Dendritic cell treated with granulocyte-macrophage colony-stimulating factor and Interleukin-4, amounts not matched to agents 40 ng/mL and 50 ng/mL, for 4 days (primary cell): Measurements from ENCODE around the gene SPINK1.
"Not testable (repeated sequence)": the region's sequence is repeated elsewhere in the genome, so short reads cannot be mapped to it uniquely, and the experiment has no call there.

Experiments used
- H3K27ac Mint-ChIP-seq: one replicate; pipeline ENCODE4 v1.8.0; 2022; ENCODE audit warnings: mild to moderate bottlenecking, mixed read lengths
- H3K27me3 Mint-ChIP-seq: one replicate; pipeline ENCODE4 v1.8.0; 2022; ENCODE audit warnings: mild to moderate bottlenecking, mixed read lengths
- H3K36me3 Mint-ChIP-seq: one replicate; pipeline ENCODE4 v1.8.0; 2022; ENCODE audit warnings: low read depth, mixed read lengths
- H3K4me1 Mint-ChIP-seq: one replicate; pipeline ENCODE4 v1.8.0; 2022; ENCODE audit warnings: low read depth, mixed read lengths
- H3K4me3 Mint-ChIP-seq: one replicate; pipeline ENCODE4 v1.8.0; 2022; ENCODE audit warnings: mild to moderate bottlenecking, moderate library complexity, mixed read lengths
- H3K9me3 Mint-ChIP-seq: one replicate; pipeline ENCODE4 v1.8.0; 2022; ENCODE audit warnings: mixed read lengths
- intact Hi-C: fragments of 100-400 bp; cut with micrococcal nuclease; formaldehyde crosslinking; loops from one replicate; pipeline ENCODE4 v1.15.0; 2022

SPINK1 gene

GRCh38 chr5:147831465-147831864 lies at the start of gene SPINK1:
SPINK1 (minus strand) TSS chr5:147831671; CDS start chr5:147831577, 94 bp downstream.
- Mint-ChIP-seq H3K27ac (no peak within 1 kb of the TSS), H3K9me3 (no peaks in the 10 kb centered on the region), H3K36me3 (no peaks in the 10 kb centered on the region)

GRCh38 chr5:147880487-147880886 lies 49.0 kb upstream of the SPINK1 start:
- H3K36me3 Mint-ChIP-seq: no peaks in the 10 kb centered on the region
- no peak overlapping the region for H3K4me3 Mint-ChIP-seq
- no peaks in the 10 kb centered on the region for H3K4me1 Mint-ChIP-seq
- no peaks in the 10 kb centered on the region for H3K9me3 Mint-ChIP-seq
- intact Hi-C loops: no loop called here
- H3K27ac Mint-ChIP-seq: no peak overlapping the region
- H3K27me3 Mint-ChIP-seq: peaks cover 2% of the 10 kb centered on the region

More at GRCh38 chr5:147831465-147831864, at the start of gene SPINK1:
- Mint-ChIP-seq H3K27me3 (no peaks in the 10 kb centered on the region), H3K4me3 (no peak within 1 kb of the TSS), H3K4me1 (no peaks in the 10 kb centered on the region)
- intact Hi-C loops: no loop called here

GRCh38 chr5:147879784-147880183 lies 48.3 kb upstream of the SPINK1 start:
- no peak overlapping the region for H3K27ac Mint-ChIP-seq
- peaks cover 2% of the 10 kb centered on the region for H3K27me3 Mint-ChIP-seq
- no peaks in the 10 kb centered on the region for H3K9me3 Mint-ChIP-seq
- H3K4me3 Mint-ChIP-seq: no peak overlapping the region
- intact Hi-C loops: no loop called here
- H3K36me3 Mint-ChIP-seq: no peaks in the 10 kb centered on the region
- H3K4me1 Mint-ChIP-seq: no peaks in the 10 kb centered on the region

GRCh38 chr5:147878066-147878759 lies 46.7 kb upstream of the SPINK1 start, which contains the start of gene SCGB3A2:
SCGB3A2 (plus strand) TSS chr5:147878711; CDS start chr5:147878804, 93 bp downstream.
- no peaks in the 10 kb centered on the region for H3K36me3 Mint-ChIP-seq
- H3K4me3 Mint-ChIP-seq: no peak within 1 kb of the TSS
- H3K4me1 Mint-ChIP-seq: no peaks in the 10 kb centered on the region
- no peak within 1 kb of the TSS for H3K27ac Mint-ChIP-seq
- H3K27me3 Mint-ChIP-seq: no peaks in the 10 kb centered on the region
- no peaks in the 10 kb centered on the region for H3K9me3 Mint-ChIP-seq
- intact Hi-C loops: no loop called here

GRCh38 chr5:147876626-147877025 lies 45.2 kb upstream of the SPINK1 start:
- intact Hi-C loops: no loop called here
- Mint-ChIP-seq H3K27ac (no peak overlapping the region), H3K27me3 (no peaks in the 10 kb centered on the region), H3K9me3 (no peaks in the 10 kb centered on the region), H3K4me1 (peaks cover 2% of the 10 kb centered on the region), H3K4me3 (no peak overlapping the region), H3K36me3 (no peaks in the 10 kb centered on the region)

GRCh38 chr5:147876141-147876540 lies 44.7 kb upstream of the SPINK1 start:
- Mint-ChIP-seq H3K27me3 (no peaks in the 10 kb centered on the region), H3K9me3 (peaks cover 2% of the 10 kb centered on the region), H3K4me1 (peaks cover 7% of the 10 kb centered on the region), H3K27ac (no peak overlapping the region), H3K36me3 (no peaks in the 10 kb centered on the region), H3K4me3 (no peak overlapping the region)
- intact Hi-C loops: no loop called here

GRCh38 chr5:147874910-147875367 lies 43.5 kb upstream of the SPINK1 start:
- no peaks in the 10 kb centered on the region for H3K27me3 Mint-ChIP-seq
- H3K9me3 Mint-ChIP-seq: peaks cover 7% of the 10 kb centered on the region
- no peaks in the 10 kb centered on the region for H3K36me3 Mint-ChIP-seq
- no peak overlapping the region for H3K27ac Mint-ChIP-seq
- H3K4me3 Mint-ChIP-seq: no peak overlapping the region
- intact Hi-C loops: no loop called here
- peaks cover 14% of the 10 kb centered on the region for H3K4me1 Mint-ChIP-seq

GRCh38 chr5:147874118-147874875 lies 42.8 kb upstream of the SPINK1 start:
- H3K36me3 Mint-ChIP-seq, H3K27ac Mint-ChIP-seq, H3K4me3 Mint-ChIP-seq, intact Hi-C loops, H3K9me3 Mint-ChIP-seq, H3K27me3 Mint-ChIP-seq: not testable (repeated sequence)
- H3K4me1 Mint-ChIP-seq: peaks cover 14% of the 10 kb centered on the region

GRCh38 chr5:147872744-147873435 lies 41.4 kb upstream of the SPINK1 start:
- not testable (repeated sequence) for H3K9me3 Mint-ChIP-seq, H3K4me3 Mint-ChIP-seq, H3K27me3 Mint-ChIP-seq

GRCh38 chr5:147871980-147872549 lies 40.6 kb upstream of the SPINK1 start:
- H3K4me3 Mint-ChIP-seq, H3K36me3 Mint-ChIP-seq, H3K27ac Mint-ChIP-seq, H3K9me3 Mint-ChIP-seq, H3K27me3 Mint-ChIP-seq, intact Hi-C loops: not testable (repeated sequence)
- peaks cover 22% of the 10 kb centered on the region for H3K4me1 Mint-ChIP-seq

More at GRCh38 chr5:147872744-147873435, 41.4 kb upstream of the SPINK1 start:
- intact Hi-C loops, H3K36me3 Mint-ChIP-seq, H3K27ac Mint-ChIP-seq: not testable (repeated sequence)
- peaks cover 17% of the 10 kb centered on the region for H3K4me1 Mint-ChIP-seq

GRCh38 chr5:147869892-147870291 lies 38.4 kb upstream of the SPINK1 start:
- H3K9me3 Mint-ChIP-seq, H3K36me3 Mint-ChIP-seq, H3K27me3 Mint-ChIP-seq, H3K4me3 Mint-ChIP-seq, H3K27ac Mint-ChIP-seq, intact Hi-C loops: not testable (repeated sequence)
- peaks cover 35% of the 10 kb centered on the region for H3K4me1 Mint-ChIP-seq

- H3K27ac Mint-ChIP-seq: no peak overlapping the region
- H3K4me3 Mint-ChIP-seq: no peak overlapping the region
- peaks cover 36% of the 10 kb centered on the region for H3K4me1 Mint-ChIP-seq
- H3K36me3 Mint-ChIP-seq: no peaks in the 10 kb centered on the region
- H3K27me3 Mint-ChIP-seq: peaks cover 3% of the 10 kb centered on the region
- intact Hi-C loops: no loop called here
- H3K9me3 Mint-ChIP-seq: peaks cover 7% of the 10 kb centered on the region
Measured at GRCh38 chr5:147869112-147869511, 37.6 kb upstream of the SPINK1 start.

GRCh38 chr5:147863454-147864158 lies 32.1 kb upstream of the SPINK1 start:
- no peaks in the 10 kb centered on the region for H3K9me3 Mint-ChIP-seq
- peaks cover 30% of the 10 kb centered on the region for H3K4me1 Mint-ChIP-seq
- peaks cover 3% of the 10 kb centered on the region for H3K27me3 Mint-ChIP-seq
- no peak overlapping the region for H3K27ac Mint-ChIP-seq
- H3K4me3 Mint-ChIP-seq: no peak overlapping the region
- no peaks in the 10 kb centered on the region for H3K36me3 Mint-ChIP-seq
- intact Hi-C loops: no loop called here
